ENCODE results near the gene CEP70.

CEP70 gene

DNA sequence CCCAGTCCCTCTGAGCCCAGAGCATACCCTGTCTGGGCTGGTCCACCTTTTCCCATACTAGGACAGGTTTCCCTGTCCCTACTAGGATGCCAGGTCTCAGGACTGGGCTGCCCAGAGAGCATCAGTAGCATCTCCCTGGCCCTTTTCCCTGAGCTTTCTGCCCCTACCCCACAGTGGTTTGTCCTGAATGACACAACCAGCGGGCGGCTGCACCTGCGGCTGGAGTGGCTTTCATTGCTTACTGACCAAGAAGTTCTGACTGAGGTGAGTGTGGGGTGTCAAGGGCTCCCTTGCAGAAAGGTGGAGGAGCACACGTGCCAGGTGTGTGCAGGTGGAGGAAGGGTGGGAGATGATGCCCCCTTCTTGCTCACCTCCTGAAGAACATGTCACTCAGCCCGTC lies 126.1 kb downstream of the CEP70 start:
- DNase-seq (ENCODE audit: low read depth): no peak
- TF ChIP-seq, protein P1, sequence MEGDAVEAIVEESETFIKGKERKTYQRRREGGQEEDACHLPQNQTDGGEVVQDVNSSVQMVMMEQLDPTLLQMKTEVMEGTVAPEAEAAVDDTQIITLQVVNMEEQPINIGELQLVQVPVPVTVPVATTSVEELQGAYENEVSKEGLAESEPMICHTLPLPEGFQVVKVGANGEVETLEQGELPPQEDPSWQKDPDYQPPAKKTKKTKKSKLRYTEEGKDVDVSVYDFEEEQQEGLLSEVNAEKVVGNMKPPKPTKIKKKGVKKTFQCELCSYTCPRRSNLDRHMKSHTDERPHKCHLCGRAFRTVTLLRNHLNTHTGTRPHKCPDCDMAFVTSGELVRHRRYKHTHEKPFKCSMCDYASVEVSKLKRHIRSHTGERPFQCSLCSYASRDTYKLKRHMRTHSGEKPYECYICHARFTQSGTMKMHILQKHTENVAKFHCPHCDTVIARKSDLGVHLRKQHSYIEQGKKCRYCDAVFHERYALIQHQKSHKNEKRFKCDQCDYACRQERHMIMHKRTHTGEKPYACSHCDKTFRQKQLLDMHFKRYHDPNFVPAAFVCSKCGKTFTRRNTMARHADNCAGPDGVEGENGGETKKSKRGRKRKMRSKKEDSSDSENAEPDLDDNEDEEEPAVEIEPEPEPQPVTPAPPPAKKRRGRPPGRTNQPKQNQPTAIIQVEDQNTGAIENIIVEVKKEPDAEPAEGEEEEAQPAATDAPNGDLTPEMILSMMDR (conservative IDR thresholded peaks at IDR 0.05; ENCODE audit: low read length): no peak
- no peak overlapping the region for H3K4me3 ChIP-seq (ENCODE audit: low read length)

DNA sequence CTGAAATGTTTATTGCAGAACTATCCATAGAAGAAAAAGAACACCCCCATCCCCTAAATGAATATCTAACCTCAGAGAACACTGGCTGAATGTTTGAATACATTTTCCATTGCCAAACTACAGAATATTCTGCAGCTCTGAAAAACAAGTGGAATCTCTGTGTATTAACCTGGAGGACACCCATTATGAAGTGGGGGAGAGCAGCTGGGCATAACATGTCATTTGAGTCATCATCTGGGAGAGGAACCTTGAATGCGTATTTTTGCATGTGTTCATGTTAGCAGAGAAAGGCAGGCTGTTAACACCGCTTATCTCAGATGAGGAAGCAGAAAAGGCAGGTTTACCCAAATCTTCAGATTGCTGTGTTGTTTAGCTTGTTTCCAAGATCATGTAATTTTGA lies 128.1 kb downstream of the CEP70 start:
- DNase-seq (ENCODE audit: low read depth): no peak
- no peak overlapping the region for H3K4me3 ChIP-seq (ENCODE audit: low read length)
- TF ChIP-seq, protein P1 (conservative IDR thresholded peaks at IDR 0.05; ENCODE audit: low read length): no peak

DNA sequence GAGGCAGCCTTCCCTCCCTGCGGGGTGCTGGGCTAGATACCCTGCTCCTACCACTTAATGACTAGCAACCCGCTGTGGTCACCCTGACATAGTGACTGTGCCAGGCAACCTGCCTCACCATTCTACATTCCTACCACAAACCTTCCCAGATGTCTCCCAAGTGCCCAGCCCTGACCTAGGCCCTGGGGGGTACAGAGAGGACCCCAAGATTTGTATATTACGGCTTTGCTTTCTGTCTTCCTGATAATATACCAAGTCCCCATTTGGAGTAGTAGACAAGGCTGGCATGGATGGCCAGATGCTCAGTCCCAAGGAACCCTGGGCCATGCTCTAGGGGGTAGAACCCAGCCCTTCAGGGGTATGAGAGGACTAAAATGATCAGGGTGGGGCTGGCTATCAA lies 128.6 kb downstream of the CEP70 start:
- no peak overlapping the region for H3K4me3 ChIP-seq (ENCODE audit: low read length)
- TF ChIP-seq, protein P1 (conservative IDR thresholded peaks at IDR 0.05; ENCODE audit: low read length): no peak
- no peak for DNase-seq (ENCODE audit: low read depth)

DNA sequence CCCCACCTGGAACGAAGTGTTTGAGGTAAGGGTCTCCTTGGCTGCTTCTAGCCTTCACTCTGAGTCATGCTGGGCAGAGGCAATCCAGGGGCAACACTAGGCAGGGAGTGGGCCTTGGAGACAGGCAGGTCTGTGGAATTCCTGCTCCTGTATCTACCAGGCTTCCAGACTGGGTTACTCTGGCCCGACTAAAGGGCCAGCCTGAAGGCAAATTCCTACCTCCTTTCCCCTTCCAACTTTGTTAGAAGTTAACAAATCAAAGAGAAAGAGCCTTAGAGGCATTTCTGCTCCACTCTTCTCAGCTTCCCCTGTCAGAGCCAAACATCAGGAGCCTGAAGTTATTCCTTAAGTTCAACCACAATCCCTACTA lies 129.6 kb downstream of the CEP70 start:
- H3K4me3 ChIP-seq (ENCODE audit: low read length): no peak overlapping the region
- TF ChIP-seq, protein P1 (conservative IDR thresholded peaks at IDR 0.05; ENCODE audit: low read length): no peak
- no peak for DNase-seq (ENCODE audit: low read depth)

DNA sequence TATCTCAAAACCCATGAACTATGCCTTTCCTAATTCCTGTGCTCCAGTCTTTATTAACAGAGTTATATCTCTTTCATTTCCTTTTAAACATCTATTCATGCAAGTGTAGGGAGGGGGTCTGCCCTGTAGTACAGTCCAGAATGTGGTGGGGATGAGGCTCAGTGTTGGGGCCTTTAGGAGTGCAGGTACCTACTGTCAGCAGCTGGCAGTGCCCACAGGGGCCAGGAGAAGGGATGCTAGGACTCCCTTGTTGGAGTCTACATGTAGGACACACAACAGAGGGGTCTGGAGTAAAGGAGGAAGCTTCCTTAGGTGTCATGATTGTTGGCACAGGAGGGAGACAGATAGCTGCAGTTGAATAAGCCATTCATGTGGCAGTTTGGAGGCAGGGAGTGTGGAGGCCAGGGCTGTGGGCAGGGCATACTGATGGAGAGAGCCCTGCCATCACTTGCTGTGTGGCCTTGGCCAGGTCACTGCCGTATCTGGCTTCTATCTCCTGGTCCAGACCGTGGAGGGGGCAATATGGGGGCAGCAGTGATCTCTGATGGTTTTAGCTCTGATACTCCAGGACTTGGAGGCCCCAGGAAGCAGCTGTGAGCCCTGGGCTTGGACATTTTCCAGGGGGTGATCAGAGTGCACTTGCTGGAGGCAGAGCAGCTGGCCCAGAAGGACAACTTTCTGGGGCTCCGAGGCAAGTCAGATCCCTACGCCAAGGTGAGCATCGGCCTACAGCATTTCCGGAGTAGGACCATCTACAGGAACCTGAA lies 130.2 kb downstream of the CEP70 start:
- TF ChIP-seq, protein P1 (conservative IDR thresholded peaks at IDR 0.05; ENCODE audit: low read length): no peak
- no peak for DNase-seq (ENCODE audit: low read depth)
- no peak overlapping the region for H3K4me3 ChIP-seq (ENCODE audit: low read length)

DNA sequence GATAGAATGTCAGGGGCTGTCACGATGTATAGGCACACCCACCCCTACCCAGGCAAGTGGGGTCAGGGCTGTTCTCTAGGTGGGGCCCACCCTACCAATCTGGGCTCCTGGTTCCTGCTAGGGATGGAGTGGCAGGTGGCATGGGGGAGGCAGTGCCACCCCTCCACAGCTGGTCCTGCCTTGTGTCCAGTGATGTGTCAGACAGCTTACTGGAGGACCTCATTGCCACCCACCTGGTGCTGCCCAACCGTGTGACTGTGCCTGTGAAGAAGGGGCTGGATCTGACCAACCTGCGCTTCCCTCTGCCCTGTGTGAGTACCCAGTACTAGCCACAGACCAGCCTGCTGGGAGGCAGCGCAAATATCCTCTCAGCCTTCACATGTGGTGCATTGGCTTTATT lies 132.2 kb downstream of the CEP70 start:
- DNase-seq (ENCODE audit: low read depth): no peak
- TF ChIP-seq, protein P1 (conservative IDR thresholded peaks at IDR 0.05; ENCODE audit: low read length): no peak
- H3K4me3 ChIP-seq (ENCODE audit: low read length): no peak overlapping the region

DNA sequence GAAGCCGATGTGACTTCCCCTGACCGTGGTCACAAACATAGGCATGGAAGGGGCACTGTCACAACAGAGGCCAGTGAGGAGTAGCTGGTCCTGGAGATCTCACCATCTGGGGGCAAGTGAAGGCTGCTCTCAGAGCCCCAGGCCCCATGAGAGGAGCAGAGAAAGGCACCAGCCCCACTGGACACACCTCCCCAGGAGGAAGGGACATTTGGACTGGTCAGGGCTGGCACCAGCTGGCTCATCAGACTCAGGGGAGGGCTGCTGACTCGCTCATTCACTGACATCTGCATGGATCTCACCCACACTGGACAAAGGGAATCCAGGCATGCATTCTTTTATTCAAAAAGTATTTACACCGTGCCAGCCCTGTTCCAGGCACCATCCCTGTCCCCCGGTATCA lies 132.8 kb downstream of the CEP70 start:
- TF ChIP-seq, protein P1 (conservative IDR thresholded peaks at IDR 0.05; ENCODE audit: low read length): no peak
- DNase-seq (ENCODE audit: low read depth): peak; percentile 48
- no peak overlapping the region for H3K4me3 ChIP-seq (ENCODE audit: low read length)

All from AG10803 (cell line).